ENCODE data around the gene IFI6. TPM values are rescaled to one million over a fixed set of nuclear protein-coding genes. Genes with fewer than 3 reads are reported as not detected.

Gene IFI6
- total RNA-seq, 1 donor from 2014 or later: 3,307 TPM

DNA sequence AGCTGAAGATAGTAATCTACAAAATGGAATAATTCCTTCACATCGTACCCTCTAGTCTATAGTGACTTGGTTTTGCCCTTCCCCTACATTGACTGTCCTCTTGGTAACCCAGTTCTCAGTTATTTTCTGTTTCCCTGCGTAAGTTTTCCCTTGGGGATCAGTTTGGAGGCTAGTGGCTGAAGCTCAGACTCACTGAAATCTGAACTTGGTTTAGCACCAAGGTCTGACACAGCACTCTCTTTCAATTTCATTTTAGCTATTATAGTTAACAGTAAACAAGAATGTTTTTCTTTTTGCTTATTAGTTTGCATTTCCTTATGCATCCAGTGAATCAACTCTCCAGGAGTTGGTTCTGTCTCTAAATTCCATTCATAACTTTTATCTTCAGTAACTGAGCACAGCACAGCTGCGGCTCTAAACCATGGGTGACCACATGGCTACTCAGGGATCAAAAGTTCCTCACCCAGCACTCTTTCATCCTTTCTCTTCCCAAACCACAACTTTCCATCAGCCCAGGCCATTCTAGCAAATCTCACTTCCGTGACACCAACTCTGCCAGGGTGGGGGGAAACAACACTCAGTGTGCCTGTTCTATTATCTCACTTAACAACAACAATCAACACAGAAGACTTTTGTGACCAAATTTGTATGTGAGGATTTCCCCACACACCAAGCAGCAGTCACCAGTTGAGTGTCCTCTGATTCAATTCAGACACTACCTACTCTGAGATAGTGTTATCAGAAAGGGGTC lies 17.6 kb upstream of the IFI6 start:
- peaks cover 5% of the 10 kb centered on the region for H3K9me3 Mint-ChIP-seq (ENCODE audit: unreplicated experiment)
- H3K27ac Mint-ChIP-seq (ENCODE audit: unreplicated experiment): peak overlapping the region; percentile 55
- TF ChIP-seq, protein P1, sequence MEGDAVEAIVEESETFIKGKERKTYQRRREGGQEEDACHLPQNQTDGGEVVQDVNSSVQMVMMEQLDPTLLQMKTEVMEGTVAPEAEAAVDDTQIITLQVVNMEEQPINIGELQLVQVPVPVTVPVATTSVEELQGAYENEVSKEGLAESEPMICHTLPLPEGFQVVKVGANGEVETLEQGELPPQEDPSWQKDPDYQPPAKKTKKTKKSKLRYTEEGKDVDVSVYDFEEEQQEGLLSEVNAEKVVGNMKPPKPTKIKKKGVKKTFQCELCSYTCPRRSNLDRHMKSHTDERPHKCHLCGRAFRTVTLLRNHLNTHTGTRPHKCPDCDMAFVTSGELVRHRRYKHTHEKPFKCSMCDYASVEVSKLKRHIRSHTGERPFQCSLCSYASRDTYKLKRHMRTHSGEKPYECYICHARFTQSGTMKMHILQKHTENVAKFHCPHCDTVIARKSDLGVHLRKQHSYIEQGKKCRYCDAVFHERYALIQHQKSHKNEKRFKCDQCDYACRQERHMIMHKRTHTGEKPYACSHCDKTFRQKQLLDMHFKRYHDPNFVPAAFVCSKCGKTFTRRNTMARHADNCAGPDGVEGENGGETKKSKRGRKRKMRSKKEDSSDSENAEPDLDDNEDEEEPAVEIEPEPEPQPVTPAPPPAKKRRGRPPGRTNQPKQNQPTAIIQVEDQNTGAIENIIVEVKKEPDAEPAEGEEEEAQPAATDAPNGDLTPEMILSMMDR (IDR thresholded peaks at IDR 0.05; ENCODE audit: insufficient read depth, low read depth, low read length): no peak
- no peak for TF ChIP-seq EZH2 (IDR thresholded peaks at IDR 0.05; ENCODE audit: insufficient read depth, low read length)
- Histone ChIP-seq H3K79me2 (ENCODE audit: insufficient read depth, low read length) (no peaks in the 10 kb centered on the region), H3K4me1 (ENCODE audit: insufficient read depth, low read length) (peaks cover 11% of the 10 kb centered on the region), H3K9me3 (ENCODE audit: insufficient read depth, low read depth, low read length) (no peaks in the 10 kb centered on the region), H3K27ac (ENCODE audit: low read depth, low read length) (no peak overlapping the region), H3K9ac (ENCODE audit: low read length) (no peak overlapping the region), H3K27me3 (ENCODE audit: insufficient read depth, low read length) (peaks cover 10% of the 10 kb centered on the region), H4K20me1 (ENCODE audit: insufficient read depth, low read length) (no peaks in the 10 kb centered on the region), H3K4me3 (ENCODE audit: insufficient read depth, low read depth, low read length) (no peak overlapping the region), H2AFZ (ENCODE audit: low read depth, low read length) (peak overlapping the region; percentile 39), H3K36me3 (ENCODE audit: insufficient read depth, low read length) (no peaks in the 10 kb centered on the region), H3K4me2 (ENCODE audit: low read length) (peak overlapping the region; percentile 46)
- DNase-seq (ENCODE audit: low read depth) (peak; percentile 78), FAIRE-seq (peak; percentile 78)
- peaks cover 7% of the 10 kb centered on the region for H3K4me1 Mint-ChIP-seq (ENCODE audit: low read depth, unreplicated experiment)
- no peak overlapping the region for H3K4me3 Mint-ChIP-seq (ENCODE audit: unreplicated experiment)
- H3K36me3 Mint-ChIP-seq (ENCODE audit: low read depth, unreplicated experiment): no peaks in the 10 kb centered on the region
- peaks cover 13% of the 10 kb centered on the region for H3K27me3 Mint-ChIP-seq (ENCODE audit: low read depth, unreplicated experiment)

DNA sequence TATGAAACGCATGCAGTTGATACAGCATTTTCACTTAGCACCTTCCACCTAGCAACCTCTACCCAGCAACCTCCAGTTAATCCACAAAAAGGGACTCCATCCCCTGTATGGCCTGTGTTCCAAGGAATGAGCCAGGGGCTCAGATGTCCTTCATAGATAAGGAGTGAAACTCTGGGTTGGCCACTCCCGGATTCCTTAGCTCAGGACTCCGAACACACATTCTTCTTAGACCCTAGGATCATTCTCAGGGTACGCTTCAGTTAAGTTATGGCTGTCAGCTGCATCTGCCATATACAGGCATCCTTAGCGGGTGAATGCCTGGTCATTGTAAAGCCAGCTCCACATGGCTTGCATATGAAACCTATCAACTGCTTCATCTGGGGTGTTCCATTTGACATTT lies 15.9 kb upstream of the IFI6 start:
- H4K20me1 ChIP-seq (ENCODE audit: insufficient read depth, low read length): no peaks in the 10 kb centered on the region
- H3K27me3 Mint-ChIP-seq (ENCODE audit: low read depth, unreplicated experiment): peaks cover 17% of the 10 kb centered on the region
- H3K9me3 ChIP-seq (ENCODE audit: insufficient read depth, low read depth, low read length): no peaks in the 10 kb centered on the region
- peaks cover 4% of the 10 kb centered on the region for H3K9me3 Mint-ChIP-seq (ENCODE audit: unreplicated experiment)
- H3K27ac Mint-ChIP-seq (ENCODE audit: unreplicated experiment): no peak overlapping the region
- peaks cover 3% of the 10 kb centered on the region for H3K36me3 Mint-ChIP-seq (ENCODE audit: low read depth, unreplicated experiment)
- no peak overlapping the region for H3K27ac ChIP-seq (ENCODE audit: low read depth, low read length)
- TF ChIP-seq, protein P1 (IDR thresholded peaks at IDR 0.05; ENCODE audit: insufficient read depth, low read depth, low read length): no peak
- no peak for TF ChIP-seq EZH2 (IDR thresholded peaks at IDR 0.05; ENCODE audit: insufficient read depth, low read length)
- no peak overlapping the region for H3K4me2 ChIP-seq (ENCODE audit: low read length)
- no peak for FAIRE-seq
- no peaks in the 10 kb centered on the region for H3K36me3 ChIP-seq (ENCODE audit: insufficient read depth, low read length)
- no peak overlapping the region for H3K4me3 ChIP-seq (ENCODE audit: insufficient read depth, low read depth, low read length)
- no peak overlapping the region for H3K9ac ChIP-seq (ENCODE audit: low read length)
- H2AFZ ChIP-seq (ENCODE audit: low read depth, low read length): no peak overlapping the region
- H3K27me3 ChIP-seq (ENCODE audit: insufficient read depth, low read length): peaks cover 14% of the 10 kb centered on the region
- peaks cover 7% of the 10 kb centered on the region for H3K4me1 Mint-ChIP-seq (ENCODE audit: low read depth, unreplicated experiment)
- H3K4me1 ChIP-seq (ENCODE audit: insufficient read depth, low read length): peaks cover 11% of the 10 kb centered on the region
- no peak overlapping the region for H3K4me3 Mint-ChIP-seq (ENCODE audit: unreplicated experiment)
- DNase-seq (ENCODE audit: low read depth): no peak
- H3K79me2 ChIP-seq (ENCODE audit: insufficient read depth, low read length): no peaks in the 10 kb centered on the region
